Subcutaneous adipose tissue (tissue), 4 donors: Measurements from ENCODE around the gene ARHGAP4. TPM values are rescaled to one million over a fixed set of nuclear protein-coding genes. Genes with fewer than 3 reads are reported as not detected.

Experiments used
- CTCF ChIP-seq: fragments of 450-650 bp; IDR thresholded peaks from one replicate; pipeline ENCODE4 v1.5.1; 2016; ENCODE audit warnings: low read depth, mild to moderate bottlenecking, control low read depth, antibody characterized with exemption, moderate library complexity
- total RNA-seq, 4 donors: library from RNA; depleted of rRNA; stranded (reverse); fragments of >200 nt; gene quantifications; one replicate each; pipeline ENCODE4 v1.1.0, GENCODE V29; 2016

Gene ARHGAP4
- total RNA-seq, 4 donors from 2014 or later = 8.5 to 37.4 (median 28.2) TPM

- TF ChIP-seq CTCF = no peak
Observed at GRCh38 chrX:153906126-153906917, 19.7 kb downstream of the ARHGAP4 start.

- TF ChIP-seq CTCF = no peak
Observed at GRCh38 chrX:153905481-153906095, 20.5 kb downstream of the ARHGAP4 start.

- TF ChIP-seq CTCF = no peak
Observed at GRCh38 chrX:153903991-153904957, 21.8 kb downstream of the ARHGAP4 start, which contains the start of gene AVPR2. Gene AVPR2 (plus strand): TSS chrX:153904673. CDS start chrX:153905146, 473 bp downstream.

- no peak for TF ChIP-seq CTCF
Observed at GRCh38 chrX:153903238-153903980, 22.7 kb downstream of the ARHGAP4 start.

GRCh38 chrX:153902385-153902784, 23.7 kb downstream of the ARHGAP4 start:
- TF ChIP-seq CTCF = no peak

- TF ChIP-seq CTCF = no peak
Observed at GRCh38 chrX:153901753-153902140, 24.3 kb downstream of the ARHGAP4 start.
